Measurements from ENCODE around the gene GUF1. TPM values are rescaled to one million over a fixed set of nuclear protein-coding genes. Genes with fewer than 3 reads are reported as not detected.

The GUF1 gene
- total and polyA plus RNA-seq, 2 experiments from 2014 or later: 12.7 to 18.2 TPM

GRCh38 chr4:44675366-44675765 is 2.9 kb upstream of the GUF1 start:
- peaks cover 18% of the 10 kb centered on the region for H3K4me1 ChIP-seq (ENCODE audit: insufficient read depth)
- in situ Hi-C loops (cut with MboI): no loop called here
- TF ChIP-seq EZH2phosphoT487 (IDR thresholded peaks at IDR 0.05; ENCODE audit: insufficient read depth, low read depth): no peak
- no peak for TF ChIP-seq EZH2 (IDR thresholded peaks at IDR 0.05; ENCODE audit: insufficient read depth, poor library complexity, severe bottlenecking)
- no peaks in the 10 kb centered on the region for H3K9me2 ChIP-seq (ENCODE audit: insufficient read depth)
- H3K27ac ChIP-seq: no peak overlapping the region
- no peaks in the 10 kb centered on the region for H3K9me3 ChIP-seq (ENCODE audit: low read depth)
- H3K4me2 ChIP-seq (ENCODE audit: unreplicated experiment): no peak overlapping the region
- no peak overlapping the region for H3K4me3 ChIP-seq
- peaks cover 28% of the 10 kb centered on the region for H3K79me2 ChIP-seq (ENCODE audit: insufficient read depth)
- no peaks in the 10 kb centered on the region for H4K20me1 ChIP-seq (ENCODE audit: insufficient read depth)
- H3K9ac ChIP-seq: no peak overlapping the region
- no peaks in the 10 kb centered on the region for H3F3A ChIP-seq (ENCODE audit: insufficient read depth)
- no peak overlapping the region for H2AFZ ChIP-seq
- no peaks in the 10 kb centered on the region for H3K36me3 ChIP-seq (ENCODE audit: low read depth)
- no peak for DNase-seq
- no peaks in the 10 kb centered on the region for H3K27me3 ChIP-seq (replicated peaks; ENCODE audit: insufficient read depth)
- WGBS, 2 experiments (ENCODE audit: low coverage in 1 of 2, low lambda C conversion rate in 2 of 2, missing lambda C conversion rate in 2 of 2): 44 to 52% methylated on average over 5 of the region's 5 CpGs

- WGBS, 2 experiments (ENCODE audit: low coverage in 1 of 2, low lambda C conversion rate in 2 of 2, missing lambda C conversion rate in 2 of 2): 0 to 1% methylated on average over 3 of the region's 3 CpGs
- peaks cover 20% of the 10 kb centered on the region for H3K36me3 ChIP-seq (ENCODE audit: low read depth)
- in situ Hi-C loops (cut with MboI): no loop called here
- H3K9me2 ChIP-seq (ENCODE audit: insufficient read depth): no peaks in the 10 kb centered on the region
- H3K27me3 ChIP-seq (replicated peaks; ENCODE audit: insufficient read depth): no peaks in the 10 kb centered on the region
- DNase-seq: no peak
- H4K20me1 ChIP-seq (ENCODE audit: insufficient read depth): no peaks in the 10 kb centered on the region
- H2AFZ ChIP-seq: peak overlapping the region; percentile 100
- H3K27ac ChIP-seq: peak overlapping the region; percentile 79
- TF ChIP-seq EZH2 (IDR thresholded peaks at IDR 0.05; ENCODE audit: insufficient read depth, poor library complexity, severe bottlenecking) (no peak), EZH2phosphoT487 (IDR thresholded peaks at IDR 0.05; ENCODE audit: insufficient read depth, low read depth) (no peak)
- H3K9ac ChIP-seq: peak overlapping the region; percentile 93
- H3F3A ChIP-seq (ENCODE audit: insufficient read depth): no peaks in the 10 kb centered on the region
- H3K4me3 ChIP-seq: peak overlapping the region; percentile 97
- peaks cover 21% of the 10 kb centered on the region for H3K4me1 ChIP-seq (ENCODE audit: insufficient read depth)
- peaks cover 49% of the 10 kb centered on the region for H3K79me2 ChIP-seq (ENCODE audit: insufficient read depth)
- no peaks in the 10 kb centered on the region for H3K9me3 ChIP-seq (ENCODE audit: low read depth)
- H3K4me2 ChIP-seq (ENCODE audit: unreplicated experiment): peak overlapping the region; percentile 99
Measured at GRCh38 chr4:44679060-44679459, 840 bp downstream of the GUF1 start.

DNA sequence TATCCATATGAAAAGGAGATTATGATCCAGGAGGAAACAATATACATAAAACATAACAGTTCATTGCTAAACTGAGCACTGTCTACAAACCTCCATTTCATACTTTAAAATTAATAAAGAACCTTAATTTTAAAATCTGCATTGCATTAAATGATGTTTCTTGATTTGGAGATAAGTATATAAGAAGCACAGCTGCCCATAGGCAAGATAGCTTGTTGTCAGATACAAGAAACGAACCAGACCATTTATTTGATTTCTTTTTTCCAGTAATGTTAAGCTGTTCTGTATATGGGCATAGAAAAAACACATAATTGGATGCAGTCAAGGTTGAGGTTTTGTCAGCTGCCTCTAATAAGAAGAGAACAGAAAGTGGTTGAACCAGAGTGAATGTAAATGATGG is 6.4 kb downstream of the GUF1 start:
- peaks cover 60% of the 10 kb centered on the region for H3K36me3 ChIP-seq (ENCODE audit: low read depth)
- no peak overlapping the region for H3K9ac ChIP-seq
- WGBS, 2 experiments (ENCODE audit: low coverage in 1 of 2, low lambda C conversion rate in 2 of 2, missing lambda C conversion rate in 2 of 2): 58 to 68% methylated on average over 1 of the region's 1 CpG
- no peaks in the 10 kb centered on the region for H3K9me3 ChIP-seq (ENCODE audit: low read depth)
- no peaks in the 10 kb centered on the region for H4K20me1 ChIP-seq (ENCODE audit: insufficient read depth)
- H3K9me2 ChIP-seq (ENCODE audit: insufficient read depth): no peaks in the 10 kb centered on the region
- no peak overlapping the region for H3K27ac ChIP-seq
- H3K4me2 ChIP-seq (ENCODE audit: unreplicated experiment): no peak overlapping the region
- in situ Hi-C loops (cut with MboI): no loop called here
- no peaks in the 10 kb centered on the region for H3F3A ChIP-seq (ENCODE audit: insufficient read depth)
- no peak for DNase-seq
- no peak overlapping the region for H3K4me3 ChIP-seq
- H3K79me2 ChIP-seq (ENCODE audit: insufficient read depth): peaks cover 28% of the 10 kb centered on the region
- H3K4me1 ChIP-seq (ENCODE audit: insufficient read depth): peaks cover 10% of the 10 kb centered on the region
- H3K27me3 ChIP-seq (replicated peaks; ENCODE audit: insufficient read depth): no peaks in the 10 kb centered on the region
- H2AFZ ChIP-seq: no peak overlapping the region
- TF ChIP-seq EZH2 (IDR thresholded peaks at IDR 0.05; ENCODE audit: insufficient read depth, poor library complexity, severe bottlenecking) (no peak), EZH2phosphoT487 (IDR thresholded peaks at IDR 0.05; ENCODE audit: insufficient read depth, low read depth) (no peak)

GRCh38 chr4:44700427-44700826 is 22.2 kb downstream of the GUF1 start:
- H2AFZ ChIP-seq: no peak overlapping the region

GRCh38 chr4:44701037-44701436 is 22.8 kb downstream of the GUF1 start:
- Histone ChIP-seq H3K4me1 (ENCODE audit: insufficient read depth) (no peaks in the 10 kb centered on the region), H3K27me3 (replicated peaks; ENCODE audit: insufficient read depth) (no peaks in the 10 kb centered on the region), H3K4me2 (ENCODE audit: unreplicated experiment) (no peak overlapping the region), H3K27ac (no peak overlapping the region), H4K20me1 (ENCODE audit: insufficient read depth) (no peaks in the 10 kb centered on the region), H3K79me2 (ENCODE audit: insufficient read depth) (no peaks in the 10 kb centered on the region), H2AFZ (no peak overlapping the region), H3K36me3 (ENCODE audit: low read depth) (peaks cover 55% of the 10 kb centered on the region), H3K4me3 (no peak overlapping the region), H3F3A (ENCODE audit: insufficient read depth) (no peaks in the 10 kb centered on the region), H3K9ac (no peak overlapping the region), H3K9me2 (ENCODE audit: insufficient read depth) (no peaks in the 10 kb centered on the region), H3K9me3 (ENCODE audit: low read depth) (no peaks in the 10 kb centered on the region)
- TF ChIP-seq EZH2 (IDR thresholded peaks at IDR 0.05; ENCODE audit: insufficient read depth, poor library complexity, severe bottlenecking) (no peak), EZH2phosphoT487 (IDR thresholded peaks at IDR 0.05; ENCODE audit: insufficient read depth, low read depth) (no peak)
- 93 to 98% methylated on average over 2 of the region's 2 CpGs for WGBS, 2 experiments (ENCODE audit: low coverage in 1 of 2, low lambda C conversion rate in 2 of 2, missing lambda C conversion rate in 2 of 2)
- DNase-seq: no peak
- in situ Hi-C loops (cut with MboI): no loop called here

More at GRCh38 chr4:44700427-44700826, 22.2 kb downstream of the GUF1 start:
- Histone ChIP-seq H3F3A (ENCODE audit: insufficient read depth) (no peaks in the 10 kb centered on the region), H3K36me3 (ENCODE audit: low read depth) (peaks cover 61% of the 10 kb centered on the region), H3K4me3 (no peak overlapping the region), H3K4me2 (ENCODE audit: unreplicated experiment) (no peak overlapping the region), H3K4me1 (ENCODE audit: insufficient read depth) (no peaks in the 10 kb centered on the region), H3K9me3 (ENCODE audit: low read depth) (no peaks in the 10 kb centered on the region), H3K9me2 (ENCODE audit: insufficient read depth) (no peaks in the 10 kb centered on the region), H3K9ac (no peak overlapping the region), H3K79me2 (ENCODE audit: insufficient read depth) (no peaks in the 10 kb centered on the region), H3K27me3 (replicated peaks; ENCODE audit: insufficient read depth) (no peaks in the 10 kb centered on the region), H3K27ac (no peak overlapping the region), H4K20me1 (ENCODE audit: insufficient read depth) (no peaks in the 10 kb centered on the region)
- WGBS, 2 experiments (ENCODE audit: low coverage in 1 of 2, low lambda C conversion rate in 2 of 2, missing lambda C conversion rate in 2 of 2): 90 to 97% methylated on average over 1 of the region's 1 CpG
- TF ChIP-seq EZH2phosphoT487 (IDR thresholded peaks at IDR 0.05; ENCODE audit: insufficient read depth, low read depth) (no peak), EZH2 (IDR thresholded peaks at IDR 0.05; ENCODE audit: insufficient read depth, poor library complexity, severe bottlenecking) (no peak)
- no peak for DNase-seq
- in situ Hi-C loops (cut with MboI): no loop called here
